HG03196 (cell line): ENCODE data around the gene PCDHB2.
"Not testable (repeated sequence)": the region's sequence is repeated elsewhere in the genome, so short reads cannot be mapped to it uniquely, and the experiment has no call there.

Experiments
- ATAC-seq: cut with Tn5 transposase; IDR thresholded peaks from one replicate; pipeline ENCODE4 v1.9.1; 2021; ENCODE audit not compliant: unreplicated experiment

Gene PCDHB2

GRCh38 chr5:141094481-141095262, at the start of gene PCDHB2:
Gene PCDHB2, plus strand, starts transcription at chr5:141094615. Its CDS starts 176 bp downstream, at chr5:141094791.
- no peak for ATAC-seq

GRCh38 chr5:141050622-141051520, 43.5 kb upstream of the PCDHB2 start, which contains the start of gene PCDHB1:
Gene PCDHB1, plus strand, starts transcription at chr5:141051374. Its CDS starts 97 bp downstream, at chr5:141051471.
- ATAC-seq, result no peak

GRCh38 chr5:141051521-141051866, 42.9 kb upstream of the PCDHB2 start:
- ATAC-seq, result no peak

- ATAC-seq, result no peak
These were observed 16.6 kb upstream of the PCDHB2 start for GRCh38 chr5:141077826-141078225.

GRCh38 chr5:141082228-141082627, 12.2 kb upstream of the PCDHB2 start:
- ATAC-seq, result no peak

DNA sequence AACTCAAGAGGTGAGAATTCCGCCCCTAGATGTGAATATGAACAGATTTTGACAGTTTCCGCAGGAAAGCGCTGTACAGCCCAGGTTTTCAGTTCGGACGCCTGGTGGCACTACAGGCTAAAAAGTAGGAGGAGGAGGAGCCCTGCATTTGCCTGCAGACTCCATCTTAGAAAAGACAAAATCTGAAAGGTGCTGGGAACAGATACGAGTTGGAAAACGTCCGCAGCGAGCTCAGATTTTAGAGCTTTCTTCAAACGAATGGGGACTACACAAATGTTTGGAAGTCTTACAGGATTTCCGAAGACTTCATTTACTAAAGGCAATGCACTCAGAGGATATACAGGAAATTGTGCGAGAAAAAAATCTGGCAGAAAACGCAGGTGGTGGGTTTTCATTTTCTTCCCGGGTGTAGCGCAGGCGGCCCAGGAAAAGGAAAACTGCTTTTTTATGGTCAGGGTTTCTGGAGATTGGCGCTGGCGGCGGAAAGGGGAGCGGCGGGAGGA, 9.9 kb upstream of the PCDHB2 start:
- no peak for ATAC-seq

DNA sequence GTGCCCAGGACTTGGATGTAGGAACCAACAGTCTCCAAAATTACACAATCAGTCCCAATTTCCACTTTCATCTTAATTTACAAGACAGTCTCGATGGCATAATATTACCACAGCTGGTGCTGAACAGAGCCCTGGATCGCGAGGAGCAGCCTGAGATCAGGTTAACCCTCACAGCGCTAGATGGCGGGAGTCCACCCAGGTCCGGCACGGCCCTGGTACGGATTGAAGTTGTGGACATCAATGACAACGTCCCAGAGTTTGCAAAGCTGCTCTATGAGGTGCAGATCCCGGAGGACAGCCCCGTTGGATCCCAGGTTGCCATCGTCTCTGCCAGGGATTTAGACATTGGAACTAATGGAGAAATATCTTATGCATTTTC, 837 bp downstream of the PCDHB2 start:
- no peak for ATAC-seq

- not testable (repeated sequence) for ATAC-seq
These were observed 1.8 kb downstream of the PCDHB2 start for GRCh38 chr5:141096181-141096580.

GRCh38 chr5:141096586-141096985, 2.2 kb downstream of the PCDHB2 start:
- ATAC-seq, result not testable (repeated sequence)

DNA sequence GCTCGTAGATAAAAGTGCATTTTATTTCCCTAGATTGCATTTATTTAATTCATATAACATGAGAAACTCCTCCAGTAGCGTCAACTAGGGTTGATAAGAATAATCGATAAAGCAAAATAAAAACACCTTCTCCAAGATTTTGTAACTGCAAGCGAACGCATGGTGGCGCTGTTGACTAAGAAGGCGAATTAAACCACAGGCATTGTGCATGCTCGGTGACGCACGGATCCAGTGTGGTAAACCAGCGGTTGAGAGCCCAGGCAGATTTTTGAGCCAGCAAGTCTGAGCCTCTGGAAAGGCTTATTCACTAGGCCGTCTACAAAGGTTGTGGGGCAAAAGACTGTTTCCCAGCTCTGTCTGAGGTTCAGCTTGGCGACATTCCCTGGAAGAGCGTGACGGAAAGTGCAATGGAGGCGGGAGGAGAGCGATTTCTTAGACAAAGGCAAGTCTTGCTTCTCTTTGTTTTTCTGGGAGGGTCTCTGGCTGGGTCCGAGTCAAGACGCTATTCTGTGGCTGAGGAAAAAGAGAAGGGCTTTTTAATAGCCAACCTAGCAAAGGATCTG, 5.9 kb downstream of the PCDHB2 start, which contains the start of gene PCDHB3:
PCDHB3 (plus strand) TSS at position 231 of the 563 bp plus-strand sequence; CDS start at position 408, 177 bp downstream.
- no peak for ATAC-seq

- no peak for ATAC-seq
These were observed 6.6 kb downstream of the PCDHB2 start for GRCh38 chr5:141101059-141101458.

DNA sequence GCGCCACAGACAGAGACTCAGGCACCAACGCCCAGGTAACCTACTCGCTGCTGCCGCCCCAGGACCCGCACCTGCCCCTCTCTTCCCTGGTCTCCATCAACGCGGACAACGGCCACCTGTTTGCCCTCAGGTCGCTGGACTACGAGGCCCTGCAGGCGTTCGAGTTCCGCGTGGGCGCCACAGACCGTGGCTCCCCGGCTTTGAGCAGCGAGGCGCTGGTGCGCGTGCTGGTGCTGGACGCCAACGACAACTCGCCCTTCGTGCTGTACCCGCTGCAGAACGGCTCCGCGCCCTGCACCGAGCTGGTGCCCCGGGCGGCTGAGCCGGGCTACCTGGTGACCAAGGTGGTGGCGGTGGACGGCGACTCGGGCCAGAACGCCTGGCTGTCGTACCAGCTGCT, 7.7 kb downstream of the PCDHB2 start:
- ATAC-seq, result not testable (repeated sequence)

- ATAC-seq, result not testable (repeated sequence)
These were observed 8.1 kb downstream of the PCDHB2 start for GRCh38 chr5:141102471-141102870.

- no peak for ATAC-seq
These were observed 10.9 kb downstream of the PCDHB2 start for GRCh38 chr5:141105350-141105749.

DNA sequence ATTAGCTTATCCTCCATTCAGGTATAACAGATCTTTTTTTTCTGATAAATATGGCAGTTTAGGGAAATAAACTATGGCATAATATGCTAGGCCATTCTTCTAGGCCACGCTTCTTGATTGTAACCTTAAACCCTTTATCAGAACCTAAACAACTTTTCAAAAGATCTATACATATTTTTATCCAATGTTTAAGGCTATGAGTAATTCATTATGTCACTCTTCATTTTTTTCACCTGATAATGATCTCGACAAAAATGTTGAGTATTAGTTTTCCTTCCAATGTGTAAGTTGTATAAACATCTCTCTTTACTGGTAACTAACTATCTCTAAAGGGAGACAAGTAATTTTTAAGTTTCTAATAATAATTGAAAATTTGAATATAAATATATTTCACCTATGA, 24.8 kb downstream of the PCDHB2 start:
- ATAC-seq, result no peak

DNA sequence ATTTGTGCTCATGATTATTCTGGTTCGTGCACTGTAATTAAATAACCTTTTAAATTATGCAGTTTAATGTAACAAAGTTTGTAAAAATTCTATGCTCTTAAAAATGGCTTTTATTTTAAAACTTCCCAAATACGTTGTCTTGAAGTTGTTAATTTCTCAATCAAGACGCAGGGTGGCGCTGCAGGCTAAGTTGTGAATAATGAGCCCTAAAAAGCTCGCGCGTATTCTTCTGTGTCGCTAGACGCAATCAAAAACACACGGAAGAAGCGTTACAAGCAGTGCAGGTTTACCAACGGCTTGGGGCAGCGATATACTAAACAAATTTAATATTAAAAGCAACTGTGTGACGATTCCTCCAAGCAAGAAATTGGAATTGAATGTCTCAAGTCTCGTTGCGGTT, 27.1 kb downstream of the PCDHB2 start, which contains the start of gene PCDHB4:
PCDHB4 (plus strand) TSS at position 256 of the 400 bp plus-strand sequence. CDS start 181 bp downstream, outside the sequence.
- no peak for ATAC-seq

DNA sequence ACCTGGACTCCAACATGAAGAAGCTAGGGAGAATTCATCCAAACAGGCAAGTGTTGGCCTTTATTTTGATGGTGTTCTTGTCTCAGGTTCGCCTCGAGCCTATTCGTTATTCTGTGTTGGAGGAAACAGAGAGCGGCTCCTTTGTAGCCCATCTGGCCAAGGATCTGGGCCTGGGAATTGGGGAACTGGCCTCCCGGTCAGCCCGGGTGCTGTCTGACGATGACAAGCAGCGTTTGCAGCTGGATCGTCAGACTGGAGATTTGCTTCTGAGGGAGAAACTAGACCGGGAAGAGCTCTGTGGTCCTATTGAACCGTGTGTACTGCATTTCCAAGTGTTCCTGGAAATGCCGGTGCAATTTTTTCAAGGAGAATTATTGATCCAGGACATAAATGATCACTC, 27.6 kb downstream of the PCDHB2 start:
- no peak for ATAC-seq

DNA sequence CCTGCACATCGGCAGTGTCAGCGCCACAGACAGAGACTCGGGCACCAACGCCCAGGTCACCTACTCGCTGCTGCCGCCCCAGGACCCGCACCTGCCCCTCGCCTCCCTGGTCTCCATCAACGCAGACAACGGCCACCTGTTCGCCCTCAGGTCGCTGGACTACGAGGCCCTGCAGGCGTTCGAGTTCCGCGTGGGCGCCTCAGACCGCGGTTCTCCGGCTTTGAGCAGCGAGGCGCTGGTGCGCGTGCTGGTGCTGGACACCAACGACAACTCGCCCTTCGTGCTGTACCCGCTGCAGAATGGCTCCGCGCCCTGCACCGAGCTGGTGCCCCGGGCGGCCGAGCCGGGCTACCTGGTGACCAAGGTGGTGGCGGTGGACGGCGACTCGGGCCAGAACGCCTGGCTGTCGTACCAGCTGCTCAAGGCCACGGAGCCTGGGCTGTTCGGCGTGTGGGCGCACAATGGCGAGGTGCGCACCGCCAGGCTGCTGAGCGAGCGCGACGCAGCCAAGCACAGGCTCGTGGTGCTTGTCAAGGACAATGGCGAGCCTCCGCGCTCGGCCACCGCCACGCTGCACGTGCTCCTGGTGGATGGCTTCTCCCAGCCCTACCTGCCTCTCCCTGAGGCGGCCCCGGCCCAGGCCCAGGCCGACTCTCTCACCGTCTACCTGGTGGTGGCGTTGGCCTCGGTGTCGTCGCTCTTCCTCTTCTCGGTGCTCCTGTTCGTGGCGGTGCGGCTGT, 29.2 kb downstream of the PCDHB2 start:
- not testable (repeated sequence) for ATAC-seq

- ATAC-seq, result no peak
These were observed 32.9 kb downstream of the PCDHB2 start for GRCh38 chr5:141127305-141127704.

DNA sequence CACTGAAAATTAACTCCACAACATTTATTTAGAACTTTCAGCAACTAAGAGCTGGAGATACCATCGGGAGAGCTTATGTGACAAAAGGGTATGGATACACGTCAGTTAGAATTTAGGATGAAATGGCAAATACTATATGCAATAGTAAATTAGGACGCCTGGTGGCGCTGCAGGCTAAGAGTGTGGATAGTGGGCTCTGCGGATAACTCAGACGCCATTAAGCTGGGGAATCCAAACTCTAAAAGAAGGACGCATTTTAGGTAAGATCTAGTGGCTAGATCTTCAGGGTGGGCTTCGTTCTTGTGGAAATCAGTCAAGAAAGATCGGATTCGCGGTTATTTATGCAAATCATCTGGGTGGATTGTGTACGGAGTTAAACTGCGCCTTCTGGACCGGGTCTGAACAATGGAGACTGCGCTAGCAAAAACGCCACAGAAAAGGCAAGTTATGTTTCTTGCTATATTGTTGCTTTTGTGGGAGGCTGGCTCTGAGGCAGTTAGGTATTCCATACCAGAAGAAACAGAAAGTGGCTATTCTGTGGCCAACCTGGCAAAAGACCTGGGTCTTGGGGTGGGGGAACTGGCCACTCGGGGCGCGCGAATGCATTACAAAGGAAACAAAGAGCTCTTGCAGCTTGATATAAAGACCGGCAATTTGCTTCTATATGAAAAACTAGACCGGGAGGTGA, 40.8 kb downstream of the PCDHB2 start, which contains the start of gene PCDHB5:
PCDHB5 (plus strand) TSS at position 177 of the 688 bp plus-strand sequence; CDS start at position 406, 229 bp downstream.
- no peak for ATAC-seq
